ENCODE measurements around the gene ZCWPW2. TPM values are rescaled to one million over a fixed set of nuclear protein-coding genes. Genes with fewer than 3 reads are reported as not detected.
A peak's percentile ranks its signal among the peaks of the same experiment; 100 is the strongest.

Gene ZCWPW2
- total RNA-seq, 2 donors from 2014 or later = 0.32 to 1.0 TPM

- H3K36me3 ChIP-seq = no peaks in the 10 kb centered on the region
- H3K4me3 ChIP-seq = no peak overlapping the region
- no peak overlapping the region for H3K9ac ChIP-seq (ENCODE audit: low read depth in 2 of 2, low read length in 2 of 2)
- H3K9me3 ChIP-seq = no peaks in the 10 kb centered on the region
- intact Hi-C loops (cut with DNase I) = no loop called here
- TF ChIP-seq CTCF (IDR thresholded peaks at IDR 0.05) = no peak
- H3K4me1 ChIP-seq = no peaks in the 10 kb centered on the region
- no peak overlapping the region for H3K27ac ChIP-seq
- H3K27me3 ChIP-seq = no peaks in the 10 kb centered on the region
- no peak for DNase-seq
These were observed 114.3 kb downstream of the ZCWPW2 start for GRCh38 chr3:28462866-28463265.

- Histone ChIP-seq H3K9me3 (no peaks in the 10 kb centered on the region), H3K9ac (ENCODE audit: low read depth in 2 of 2, low read length in 2 of 2) (no peak overlapping the region), H3K36me3 (no peaks in the 10 kb centered on the region), H3K27ac (no peak overlapping the region), H3K4me1 (no peaks in the 10 kb centered on the region), H3K4me3 (no peak overlapping the region), H3K27me3 (no peaks in the 10 kb centered on the region)
- no peak for DNase-seq
- no peak for TF ChIP-seq CTCF (IDR thresholded peaks at IDR 0.05)
- intact Hi-C loops (cut with DNase I) = no loop called here
These were observed 118.9 kb downstream of the ZCWPW2 start for GRCh38 chr3:28467414-28467813.

GRCh38 chr3:28476194-28476593 lies 127.7 kb downstream of the ZCWPW2 start:
- Histone ChIP-seq H3K4me1 (no peaks in the 10 kb centered on the region), H3K9me3 (no peaks in the 10 kb centered on the region), H3K27me3 (no peaks in the 10 kb centered on the region), H3K4me3 (no peak overlapping the region), H3K36me3 (no peaks in the 10 kb centered on the region), H3K27ac (no peak overlapping the region), H3K9ac (ENCODE audit: low read depth in 2 of 2, low read length in 2 of 2) (no peak overlapping the region)
- no peak for DNase-seq
- peak; percentile 45 for TF ChIP-seq CTCF (IDR thresholded peaks at IDR 0.05)
- intact Hi-C loops (cut with DNase I) = no loop called here

- intact Hi-C loops (cut with DNase I) = no loop called here
- no peak for TF ChIP-seq CTCF (IDR thresholded peaks at IDR 0.05)
These were observed 128.2 kb downstream of the ZCWPW2 start for GRCh38 chr3:28476764-28477163.

GRCh38 chr3:28485164-28485563 lies 136.6 kb downstream of the ZCWPW2 start:
- intact Hi-C loops (cut with DNase I) = no loop called here
- no peak overlapping the region for H3K4me3 ChIP-seq

More at GRCh38 chr3:28476764-28477163, 128.2 kb downstream of the ZCWPW2 start:
- H3K27ac ChIP-seq = no peak overlapping the region
- H3K9me3 ChIP-seq = no peaks in the 10 kb centered on the region
- H3K27me3 ChIP-seq = no peaks in the 10 kb centered on the region
- H3K4me3 ChIP-seq = no peak overlapping the region
- no peaks in the 10 kb centered on the region for H3K4me1 ChIP-seq
- H3K9ac ChIP-seq (ENCODE audit: low read depth in 2 of 2, low read length in 2 of 2) = no peak overlapping the region
- H3K36me3 ChIP-seq = no peaks in the 10 kb centered on the region
- no peak for DNase-seq

More at GRCh38 chr3:28485164-28485563, 136.6 kb downstream of the ZCWPW2 start:
- no peaks in the 10 kb centered on the region for H3K36me3 ChIP-seq
- DNase-seq = no peak
- no peak overlapping the region for H3K9ac ChIP-seq (ENCODE audit: low read depth in 2 of 2, low read length in 2 of 2)
- H3K27ac ChIP-seq = no peak overlapping the region
- TF ChIP-seq CTCF (IDR thresholded peaks at IDR 0.05) = no peak
- no peaks in the 10 kb centered on the region for H3K4me1 ChIP-seq
- H3K9me3 ChIP-seq = no peaks in the 10 kb centered on the region
- no peaks in the 10 kb centered on the region for H3K27me3 ChIP-seq

Measured in colonic mucosa (tissue), 4 donors.